Right atrium auricular region (tissue), 2 donors: ENCODE data around the gene UBAP1. TPM values are rescaled to one million over a fixed set of nuclear protein-coding genes. Genes with fewer than 3 reads are reported as not detected.

Experiments used
- DNase-seq: peaks from one replicate; pipeline ENCODE4 v3.0.0-alpha.2; 2019; ENCODE audit warnings: low spot score
- H3K27ac ChIP-seq, 2 donors: fragments of 200-600 bp; sonication (generic); 1 replicate in 1 of 2; 2 replicates in 1 of 2; pipeline ENCODE4 v1.5.1; 2016 to 2019
- H3K27me3 ChIP-seq, 2 donors: fragments of 200-600 bp; sonication (generic); one replicate each; pipeline versions ENCODE4 v1.5.1 to v1.6.0; 2017 to 2019
- H3K36me3 ChIP-seq: fragments of 200-600 bp; sonication (generic); one replicate; pipeline ENCODE4 v1.5.1; 2016
- H3K4me1 ChIP-seq, 2 donors: fragments of 200-600 bp; sonication (generic); one replicate each; pipeline versions ENCODE4 v1.5.1 to v1.6.0; 2017 to 2019
- H3K4me3 ChIP-seq, 2 donors: fragments of 200-600 bp; sonication (generic); 1 replicate in 1 of 2; 2 replicates in 1 of 2; pipeline ENCODE4 v1.5.1; 2017 to 2019; ENCODE audit warnings: mild to moderate bottlenecking in 1 of 2, moderate library complexity in 1 of 2
- H3K9me3 ChIP-seq, 2 donors: fragments of 200-600 bp; sonication (generic); one replicate each; pipeline ENCODE4 v1.5.1; 2019
- total RNA-seq, 2 donors: library from RNA; depleted of rRNA; stranded (reverse); fragments of >200 nt; gene quantifications; one replicate each; pipeline ENCODE4 v1.1.0, GENCODE V29; 2016
- TF ChIP-seq, protein P1 (sequence below), 2 donors: fragments of 200-600 bp; sonication (generic); IDR thresholded peaks; one replicate each; pipeline ENCODE4 v1.5.1; 2019; ENCODE audit warnings: antibody characterized with exemption in 2 of 2

Gene UBAP1
- total RNA-seq, 2 donors from 2014 or later, result 39.4 to 46.4 TPM

DNA sequence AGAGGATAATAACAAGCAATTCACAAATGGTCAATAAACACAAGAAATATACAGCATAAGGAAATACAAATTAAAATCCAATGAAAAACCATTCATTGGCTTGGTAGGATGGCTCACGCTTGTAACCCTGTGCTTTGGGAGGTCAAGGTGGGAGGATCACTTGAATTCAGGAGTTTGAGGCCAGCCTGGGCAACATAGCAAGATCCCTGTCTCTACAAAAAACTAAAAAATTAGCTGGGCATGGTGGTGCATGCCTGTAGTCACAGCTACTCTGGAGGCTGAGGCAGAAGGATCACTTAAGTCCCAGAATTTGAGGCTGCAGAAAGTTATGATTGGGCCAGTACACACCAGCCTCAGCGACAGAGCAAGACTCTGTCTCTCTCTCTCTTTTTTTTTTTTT lies 20.9 kb upstream of the UBAP1 start:
- Histone ChIP-seq H3K4me1 (no peaks in the 10 kb centered on the region), H3K4me3 (no peak overlapping the region), H3K27ac (no peak overlapping the region), H3K36me3 (no peaks in the 10 kb centered on the region), H3K9me3 (no peaks in the 10 kb centered on the region), H3K27me3 (no peaks in the 10 kb centered on the region)
- no peak for DNase-seq
- TF ChIP-seq, protein P1, sequence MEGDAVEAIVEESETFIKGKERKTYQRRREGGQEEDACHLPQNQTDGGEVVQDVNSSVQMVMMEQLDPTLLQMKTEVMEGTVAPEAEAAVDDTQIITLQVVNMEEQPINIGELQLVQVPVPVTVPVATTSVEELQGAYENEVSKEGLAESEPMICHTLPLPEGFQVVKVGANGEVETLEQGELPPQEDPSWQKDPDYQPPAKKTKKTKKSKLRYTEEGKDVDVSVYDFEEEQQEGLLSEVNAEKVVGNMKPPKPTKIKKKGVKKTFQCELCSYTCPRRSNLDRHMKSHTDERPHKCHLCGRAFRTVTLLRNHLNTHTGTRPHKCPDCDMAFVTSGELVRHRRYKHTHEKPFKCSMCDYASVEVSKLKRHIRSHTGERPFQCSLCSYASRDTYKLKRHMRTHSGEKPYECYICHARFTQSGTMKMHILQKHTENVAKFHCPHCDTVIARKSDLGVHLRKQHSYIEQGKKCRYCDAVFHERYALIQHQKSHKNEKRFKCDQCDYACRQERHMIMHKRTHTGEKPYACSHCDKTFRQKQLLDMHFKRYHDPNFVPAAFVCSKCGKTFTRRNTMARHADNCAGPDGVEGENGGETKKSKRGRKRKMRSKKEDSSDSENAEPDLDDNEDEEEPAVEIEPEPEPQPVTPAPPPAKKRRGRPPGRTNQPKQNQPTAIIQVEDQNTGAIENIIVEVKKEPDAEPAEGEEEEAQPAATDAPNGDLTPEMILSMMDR (IDR thresholded peaks at IDR 0.05), result no peak

DNA sequence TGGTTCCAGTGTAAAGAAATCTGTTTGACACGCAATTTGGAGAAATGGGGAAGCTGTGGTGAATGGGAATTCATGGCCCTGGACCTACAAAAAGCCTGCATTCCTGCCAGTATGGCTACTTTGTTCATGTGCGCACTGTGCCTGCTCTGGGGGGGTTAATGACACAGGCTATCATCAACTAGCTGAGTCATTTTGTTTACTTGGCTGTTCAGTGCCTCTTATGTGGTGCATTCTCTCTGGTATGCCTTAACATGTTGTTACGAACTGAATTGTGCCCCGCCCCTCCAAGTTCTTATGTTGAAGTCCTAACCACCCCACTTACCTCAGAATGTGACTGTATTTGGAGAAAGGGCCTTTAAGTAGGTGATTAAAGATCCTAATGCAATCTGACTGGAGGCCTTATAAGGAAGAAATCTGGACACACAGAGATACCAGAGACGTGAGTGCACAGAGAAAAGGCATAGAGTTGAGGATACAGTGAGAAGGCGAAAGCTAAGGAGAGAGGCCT lies 20.4 kb upstream of the UBAP1 start:
- Histone ChIP-seq H3K9me3 (no peaks in the 10 kb centered on the region), H3K4me1 (no peaks in the 10 kb centered on the region), H3K4me3 (no peak overlapping the region), H3K36me3 (no peaks in the 10 kb centered on the region), H3K27me3 (no peaks in the 10 kb centered on the region), H3K27ac (no peak overlapping the region)
- no peak for DNase-seq
- TF ChIP-seq, protein P1 (IDR thresholded peaks at IDR 0.05), result no peak

DNA sequence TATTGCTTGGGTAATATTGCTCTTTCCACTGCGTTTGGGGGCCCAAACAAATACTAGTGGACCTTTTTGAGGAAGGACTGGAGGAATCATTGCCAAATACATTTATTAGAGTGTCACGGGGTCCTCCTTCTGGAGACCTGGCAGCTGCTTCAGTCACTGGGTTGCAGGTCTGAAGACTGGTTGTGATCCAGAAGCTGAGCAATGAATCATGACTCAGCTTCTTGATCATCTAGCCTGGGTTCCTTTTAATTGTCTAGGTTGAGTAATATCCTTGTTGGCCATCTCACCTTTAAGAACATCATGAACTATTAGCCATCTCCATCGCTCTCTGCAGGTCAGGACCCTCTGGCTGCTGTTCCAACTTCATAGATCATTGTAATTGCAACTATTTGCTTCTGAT lies 15.4 kb upstream of the UBAP1 start:
- H3K4me1 ChIP-seq, result no peaks in the 10 kb centered on the region
- H3K9me3 ChIP-seq, result no peaks in the 10 kb centered on the region
- TF ChIP-seq, protein P1 (IDR thresholded peaks at IDR 0.05), result no peak
- H3K27ac ChIP-seq, result no peak overlapping the region
- H3K27me3 ChIP-seq, result no peaks in the 10 kb centered on the region
- no peak overlapping the region for H3K4me3 ChIP-seq
- H3K36me3 ChIP-seq, result no peaks in the 10 kb centered on the region
- DNase-seq, result no peak

DNA sequence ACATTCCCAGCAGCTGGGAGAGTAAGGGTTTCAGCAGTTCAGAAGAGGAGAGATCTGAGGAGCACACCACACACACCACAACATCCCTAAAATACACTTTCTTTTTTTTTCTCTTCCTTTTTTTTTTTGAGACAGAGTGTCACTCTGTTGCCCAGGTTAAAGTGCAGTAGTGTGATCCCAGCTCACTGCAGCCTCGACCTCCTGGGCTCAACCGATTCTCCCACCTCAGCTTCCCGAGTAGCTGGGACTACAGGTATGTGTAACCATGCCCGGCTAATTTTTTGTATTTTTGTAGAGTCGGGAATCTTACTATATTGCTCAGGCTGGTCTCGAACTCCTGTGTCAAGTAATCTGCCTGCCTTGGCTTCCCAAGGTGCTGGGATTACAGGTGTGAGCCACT lies 9.7 kb upstream of the UBAP1 start:
- TF ChIP-seq, protein P1 (IDR thresholded peaks at IDR 0.05), result no peak
- Histone ChIP-seq H3K27me3 (no peaks in the 10 kb centered on the region), H3K27ac (no peak overlapping the region), H3K9me3 (no peaks in the 10 kb centered on the region), H3K4me1 (peaks cover 0 to 6% of the 10 kb centered on the region in 2 donors), H3K36me3 (no peaks in the 10 kb centered on the region), H3K4me3 (no peak overlapping the region)
- no peak for DNase-seq

DNA sequence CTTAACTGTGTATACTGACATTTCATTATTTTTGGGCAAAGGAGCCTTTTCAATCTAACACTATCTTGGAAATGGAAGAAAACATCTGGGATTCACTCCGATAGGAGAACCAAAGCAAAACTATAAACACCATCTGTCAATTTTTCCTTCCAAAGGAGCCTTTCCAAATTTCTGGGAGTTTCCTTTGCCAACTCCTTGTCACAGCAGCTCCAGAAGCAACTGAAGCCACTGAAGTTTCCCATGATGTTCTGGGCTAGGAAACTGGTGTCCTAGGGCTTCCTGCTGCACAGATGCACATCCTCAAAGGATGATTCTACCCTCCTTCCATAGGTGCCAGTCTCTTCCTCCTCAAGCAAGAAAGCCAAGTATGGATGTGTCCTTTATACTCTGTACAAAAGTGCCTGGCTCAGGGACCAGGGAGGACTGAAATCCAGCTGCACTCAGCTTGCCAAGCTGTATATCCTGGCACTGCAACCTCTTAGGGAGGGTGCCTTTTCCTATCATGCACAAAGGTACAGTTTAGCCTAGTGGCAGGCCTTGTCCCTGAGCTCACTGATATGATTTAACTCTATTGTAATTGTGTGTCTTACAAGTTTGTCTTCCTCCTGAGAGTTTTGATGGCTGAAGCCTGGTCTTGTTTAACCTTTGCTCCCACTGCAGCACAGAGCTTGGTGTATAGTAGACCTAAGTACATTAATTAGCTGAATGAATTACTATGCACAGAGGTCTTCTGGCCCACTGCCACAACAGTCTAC lies 8.4 kb upstream of the UBAP1 start:
- DNase-seq, result no peak

More for the DNA sequence above, 8.4 kb upstream of the UBAP1 start:
- no peak overlapping the region for H3K4me3 ChIP-seq
- H3K27me3 ChIP-seq, result no peaks in the 10 kb centered on the region
- H3K27ac ChIP-seq, result peak overlapping the region in 1 of 2 donors; percentile 0
- H3K4me1 ChIP-seq, result peaks cover 0 to 6% of the 10 kb centered on the region in 2 donors
- TF ChIP-seq, protein P1 (IDR thresholded peaks at IDR 0.05), result no peak
- no peaks in the 10 kb centered on the region for H3K36me3 ChIP-seq
- H3K9me3 ChIP-seq, result no peaks in the 10 kb centered on the region
